22Rv1 (cell line): ENCODE results near the gene MXI1.
A peak's percentile ranks its signal among the peaks of the same experiment; 100 is the strongest.

Experiments
- H3K27ac ChIP-seq: fragments of 450-650 bp; 2 replicates; pipeline ENCODE4 v1.5.1; 2017
- CTCF ChIP-seq: fragments of 450-650 bp; IDR thresholded peaks from 2 replicates; pipeline ENCODE4 v1.5.1; 2017; ENCODE audit warnings: mild to moderate bottlenecking
- ZFX ChIP-seq: fragments of 450-650 bp; IDR thresholded peaks from 2 replicates; pipeline ENCODE4 v1.6.1; 2017; ENCODE audit warnings: antibody characterized with exemption, borderline replicate concordance

MXI1 gene

GRCh38 chr10:110211465-110211843 is 4.0 kb downstream of the MXI1 start:
- TF ChIP-seq ZFX = no peak
- TF ChIP-seq CTCF = no peak
- peak overlapping the region; percentile 86 for H3K27ac ChIP-seq

- no peak overlapping the region for H3K27ac ChIP-seq
- TF ChIP-seq ZFX (no peak), CTCF (no peak)
Measured at GRCh38 chr10:110212119-110213006, 5.0 kb downstream of the MXI1 start.

- TF ChIP-seq CTCF (no peak), ZFX (no peak)
- H3K27ac ChIP-seq = no peak overlapping the region
Measured at GRCh38 chr10:110214371-110214826, 7.0 kb downstream of the MXI1 start.

GRCh38 chr10:110215286-110216170 is 8.1 kb downstream of the MXI1 start:
- H3K27ac ChIP-seq = no peak overlapping the region

GRCh38 chr10:110216240-110216639 is 8.8 kb downstream of the MXI1 start:
- no peak for TF ChIP-seq CTCF
- no peak for TF ChIP-seq ZFX
- H3K27ac ChIP-seq = no peak overlapping the region

More at GRCh38 chr10:110215286-110216170, 8.1 kb downstream of the MXI1 start:
- no peak for TF ChIP-seq ZFX
- no peak for TF ChIP-seq CTCF

- no peak overlapping the region for H3K27ac ChIP-seq
- TF ChIP-seq ZFX = no peak
- TF ChIP-seq CTCF = no peak
Measured at GRCh38 chr10:110216942-110217661, 9.7 kb downstream of the MXI1 start.
